COR-L47 (cell line): Measurements from ENCODE around the gene KDR.

Experiments
- DNase-seq: peaks from one replicate; lab custom pipeline; 2025; lab: John Stamatoyannopoulos, UW

Gene KDR

DNA sequence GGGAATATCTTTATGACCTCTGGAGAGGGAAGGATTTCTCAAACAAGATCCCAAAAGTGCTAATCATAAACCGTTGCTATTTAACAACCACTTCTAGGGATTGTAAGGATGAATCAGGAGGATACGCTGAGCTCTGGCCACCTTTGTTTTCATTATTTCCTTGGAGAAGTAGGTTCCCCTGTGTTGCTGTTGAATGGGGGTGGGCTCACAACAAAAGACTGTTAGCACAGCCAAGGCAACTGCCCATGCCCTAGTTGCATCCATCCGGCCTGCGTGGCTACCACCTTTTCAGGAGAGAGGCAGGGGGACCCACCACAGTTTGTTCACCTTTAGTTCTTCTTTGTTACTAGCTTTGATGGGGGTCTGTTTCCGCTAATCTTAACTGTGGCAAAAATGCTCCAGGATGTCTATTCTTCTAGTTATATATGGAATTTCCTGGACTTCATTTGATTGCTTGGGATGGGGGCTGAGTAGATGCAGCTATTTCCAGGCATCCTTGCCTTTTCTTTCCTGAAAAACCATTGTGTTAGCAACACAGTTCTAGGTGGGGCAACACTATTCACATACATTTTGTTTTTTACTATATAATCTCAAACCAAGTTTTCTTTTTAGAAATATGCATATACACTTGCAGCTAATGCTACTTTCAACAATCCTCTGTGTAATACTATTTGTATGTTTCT is 95.4 kb downstream of the KDR start:
- DNase-seq: no peak

GRCh38 chr4:55029321-55029720 is 96.1 kb downstream of the KDR start:
- no peak for DNase-seq
